H1 (cell line): ENCODE data around the gene TRAF3IP1.

Experiments
- BRCA1 ChIP-seq: IDR thresholded peaks from 2 replicates; pipeline ENCODE4 v1.6.1; 2012; ENCODE audit warnings: low read depth, low read length, improper control_type of control experiment
- CHD2 ChIP-seq: IDR thresholded peaks from 2 replicates; pipeline ENCODE4 v1.6.1; 2012; ENCODE audit warnings: low read length, improper control_type of control experiment
- CTCF ChIP-seq, 3 experiments: IDR thresholded peaks; 1 replicate in 2 of 3; 2 replicates in 1 of 3; pipeline versions ENCODE4 v1.5.1 to v1.6.1; 2011; ENCODE audit warnings: low read length in 3 of 3, mild to moderate bottlenecking in 3 of 3, inconsistent platforms in 2 of 3, low read depth in 1 of 3, moderate library complexity in 1 of 3; ENCODE audit not compliant: insufficient read depth in 1 of 3; ENCODE audit errors: control extremely low read depth in 1 of 3
- EZH2 ChIP-seq: fragments of 200-600 bp; sonication (generic); IDR thresholded peaks from 2 replicates; pipeline ENCODE4 v1.7.1; 2012; ENCODE audit warnings: low read depth, mild to moderate bottlenecking, moderate library complexity, low read length, inconsistent platforms; ENCODE audit not compliant: severe bottlenecking
- FOSL1 ChIP-seq: IDR thresholded peaks from 2 replicates; pipeline ENCODE4 v1.6.1; 2011; ENCODE audit warnings: mild to moderate bottlenecking, low read depth, low read length, moderate library complexity; ENCODE audit not compliant: insufficient read depth
- KDM1A ChIP-seq: fragments of 200-600, 300-600 bp; sonication (generic); IDR thresholded peaks from 2 replicates; pipeline ENCODE4 v1.7.1; 2016; ENCODE audit warnings: mild to moderate bottlenecking, low read length, borderline replicate concordance
- KDM4A ChIP-seq: IDR thresholded peaks from one replicate; pipeline ENCODE4 v1.7.1; 2012; ENCODE audit warnings: low read depth, mild to moderate bottlenecking, moderate library complexity, low read length, inconsistent platforms; ENCODE audit not compliant: severe bottlenecking
- SP1 ChIP-seq: IDR thresholded peaks from 2 replicates; pipeline ENCODE4 v1.6.1; 2011; ENCODE audit warnings: low read depth, low read length
- SRF ChIP-seq: IDR thresholded peaks from 2 replicates; pipeline ENCODE4 v1.6.1; 2011; ENCODE audit warnings: mild to moderate bottlenecking, low read depth, low read length, moderate library complexity
- TCF12 ChIP-seq: IDR thresholded peaks from 2 replicates; pipeline ENCODE4 v1.6.1; 2011; ENCODE audit warnings: low read depth, mild to moderate bottlenecking, low read length
- TEAD4 ChIP-seq: IDR thresholded peaks from 2 replicates; pipeline ENCODE4 v1.6.1; 2012; ENCODE audit warnings: low read depth, low read length, inconsistent platforms, mixed read lengths

- TF ChIP-seq KDM1A (no peak), SP1 (no peak), CTCF (IDR thresholded peaks at IDR 0.05; ENCODE audit: control extremely low read depth in 1 of 3, insufficient read depth in 1 of 3, low read depth in 1 of 3, low read length in 3 of 3) (no peak), FOSL1 (no peak), CHD2 (no peak), KDM4A (no peak), SRF (no peak), EZH2 (no peak), TEAD4 (no peak), TCF12 (no peak), BRCA1 (no peak)
Measured at GRCh38 chr2:238434846-238435751, 114.8 kb downstream of the TRAF3IP1 start.
